Omental fat pad (tissue), 4 donors: ENCODE results near the gene MRAS. TPM values are rescaled to one million over a fixed set of nuclear protein-coding genes. Genes with fewer than 3 reads are reported as not detected.

Experiments used
- ATAC-seq: fragments of 150-250 bp; one replicate; pipeline ENCODE4 v1.9.1; 2016; ENCODE audit warnings: mild to moderate bottlenecking, moderate library complexity; ENCODE audit not compliant: low FRiP score
- DNase-seq: peaks from one replicate; pipeline ENCODE4 v3.0.0-alpha.2; 2019; ENCODE audit warnings: low spot score
- CTCF ChIP-seq, 3 donors: fragments of 450-650 bp; IDR thresholded peaks; one replicate each; pipeline ENCODE4 v1.5.1; 2016 to 2017; ENCODE audit warnings: antibody characterized with exemption in 3 of 3, mild to moderate bottlenecking in 3 of 3, moderate library complexity in 2 of 3
- total RNA-seq, 4 donors: library from RNA; depleted of rRNA; stranded (reverse); fragments of >200 nt; gene quantifications; one replicate each; pipeline ENCODE4 v1.1.0, GENCODE V29; 2016

MRAS gene
- total RNA-seq, 4 donors from 2014 or later = 63.1 to 210 (median 106) TPM

GRCh38 chr3:138384531-138384930 lies 36.2 kb downstream of the MRAS start:
- TF ChIP-seq CTCF (IDR thresholded peaks at IDR 0.05) = no peak
- DNase-seq = no peak
- ATAC-seq = no peak

GRCh38 chr3:138384976-138385375 lies 36.6 kb downstream of the MRAS start:
- ATAC-seq (no peak), DNase-seq (no peak)
- TF ChIP-seq CTCF (IDR thresholded peaks at IDR 0.05) = no peak

DNA sequence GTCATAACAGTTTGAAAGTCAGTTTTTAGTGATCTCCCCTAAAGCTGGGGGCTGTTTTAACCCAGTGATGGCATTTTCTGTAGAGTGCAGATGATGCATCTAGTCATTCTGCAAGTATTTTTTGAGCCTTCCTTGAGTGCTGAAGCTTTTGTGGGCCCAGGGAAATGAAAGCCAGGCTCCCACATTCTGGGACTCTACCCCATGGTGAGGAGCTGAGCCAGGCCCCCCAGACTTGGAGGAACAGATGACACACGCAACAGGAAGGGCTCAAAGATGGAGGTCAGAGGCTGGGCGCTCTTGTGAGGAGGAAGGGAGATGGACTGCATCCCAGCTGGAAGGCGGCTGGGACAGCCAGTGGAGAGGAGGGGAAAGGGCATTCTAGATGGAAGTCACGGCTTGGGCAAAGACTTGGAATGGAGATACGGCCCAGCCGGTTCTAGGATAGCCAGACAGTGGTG lies 40.8 kb downstream of the MRAS start:
- TF ChIP-seq CTCF (IDR thresholded peaks at IDR 0.05) = no peak
- DNase-seq (no peak), ATAC-seq (no peak)

GRCh38 chr3:138389841-138390581 lies 41.6 kb downstream of the MRAS start:
- ATAC-seq (peak; percentile 98), DNase-seq (no peak)
- TF ChIP-seq CTCF (IDR thresholded peaks at IDR 0.05) = no peak

DNA sequence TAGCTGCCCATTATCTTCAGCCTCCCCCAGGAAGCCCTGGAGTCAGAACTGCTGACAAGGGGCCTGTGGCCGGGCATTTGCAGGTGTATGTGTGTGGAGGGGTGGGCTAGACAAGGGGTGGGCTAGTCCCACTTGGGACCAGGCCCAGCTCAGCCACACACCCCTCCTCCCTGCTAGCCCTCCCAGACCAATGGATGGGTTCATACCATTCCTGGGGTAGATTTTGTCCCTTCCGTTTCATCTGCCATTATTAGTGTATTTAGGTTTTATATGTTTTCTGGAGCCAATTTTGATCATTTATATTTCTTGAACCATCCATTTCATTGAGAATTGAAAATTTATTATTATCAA lies 42.2 kb downstream of the MRAS start:
- ATAC-seq = no peak
- no peak for TF ChIP-seq CTCF (IDR thresholded peaks at IDR 0.05)
- no peak for DNase-seq

GRCh38 chr3:138394156-138394555 lies 45.8 kb downstream of the MRAS start:
- DNase-seq (no peak), ATAC-seq (no peak)
- no peak for TF ChIP-seq CTCF (IDR thresholded peaks at IDR 0.05)

GRCh38 chr3:138394686-138395085 lies 46.3 kb downstream of the MRAS start:
- no peak for ATAC-seq
- DNase-seq = no peak
- TF ChIP-seq CTCF (IDR thresholded peaks at IDR 0.05) = no peak
